Measurements from ENCODE around the gene ANTKMT. TPM values are rescaled to one million over a fixed set of nuclear protein-coding genes. Genes with fewer than 3 reads are reported as not detected.

Gene ANTKMT
- total RNA-seq, 2 donors from 2014 or later = 29.7 to 46.7 TPM

DNA sequence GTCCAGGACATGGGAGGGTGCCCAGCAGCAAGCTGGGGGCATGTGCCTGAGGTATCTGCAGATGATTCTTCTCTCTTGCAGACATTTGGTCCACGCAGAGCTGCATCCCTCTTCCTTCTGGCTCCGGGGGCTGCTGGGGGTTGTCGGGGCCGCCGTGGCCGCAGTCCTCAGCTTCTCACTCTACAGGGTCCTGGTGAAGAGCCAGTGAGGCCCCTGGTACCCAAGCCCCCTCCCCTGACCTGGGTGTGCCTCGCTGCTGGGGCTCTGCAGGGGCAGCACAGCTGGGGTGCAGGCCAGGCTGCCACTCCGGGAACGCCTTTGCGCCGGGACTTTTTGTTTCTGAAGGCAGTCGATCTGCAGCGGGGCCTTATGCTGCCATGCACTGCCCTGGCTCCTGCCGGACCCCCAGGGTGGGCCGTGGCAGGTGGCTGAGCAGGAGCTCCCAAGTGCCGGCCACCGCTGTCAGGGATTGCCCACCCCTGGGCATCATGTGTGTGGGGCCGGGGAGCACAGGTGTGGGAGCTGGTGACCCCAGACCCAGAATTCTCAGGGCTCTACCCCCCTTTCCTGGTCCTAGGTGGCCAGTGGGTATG lies 47.5 kb upstream of the ANTKMT start:
- Histone ChIP-seq H3K9me3 (no peaks in the 10 kb centered on the region), H3K36me3 (peaks cover 35% of the 10 kb centered on the region)
- TF ChIP-seq, protein P1, sequence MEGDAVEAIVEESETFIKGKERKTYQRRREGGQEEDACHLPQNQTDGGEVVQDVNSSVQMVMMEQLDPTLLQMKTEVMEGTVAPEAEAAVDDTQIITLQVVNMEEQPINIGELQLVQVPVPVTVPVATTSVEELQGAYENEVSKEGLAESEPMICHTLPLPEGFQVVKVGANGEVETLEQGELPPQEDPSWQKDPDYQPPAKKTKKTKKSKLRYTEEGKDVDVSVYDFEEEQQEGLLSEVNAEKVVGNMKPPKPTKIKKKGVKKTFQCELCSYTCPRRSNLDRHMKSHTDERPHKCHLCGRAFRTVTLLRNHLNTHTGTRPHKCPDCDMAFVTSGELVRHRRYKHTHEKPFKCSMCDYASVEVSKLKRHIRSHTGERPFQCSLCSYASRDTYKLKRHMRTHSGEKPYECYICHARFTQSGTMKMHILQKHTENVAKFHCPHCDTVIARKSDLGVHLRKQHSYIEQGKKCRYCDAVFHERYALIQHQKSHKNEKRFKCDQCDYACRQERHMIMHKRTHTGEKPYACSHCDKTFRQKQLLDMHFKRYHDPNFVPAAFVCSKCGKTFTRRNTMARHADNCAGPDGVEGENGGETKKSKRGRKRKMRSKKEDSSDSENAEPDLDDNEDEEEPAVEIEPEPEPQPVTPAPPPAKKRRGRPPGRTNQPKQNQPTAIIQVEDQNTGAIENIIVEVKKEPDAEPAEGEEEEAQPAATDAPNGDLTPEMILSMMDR (IDR thresholded peaks at IDR 0.05) = no peak

DNA sequence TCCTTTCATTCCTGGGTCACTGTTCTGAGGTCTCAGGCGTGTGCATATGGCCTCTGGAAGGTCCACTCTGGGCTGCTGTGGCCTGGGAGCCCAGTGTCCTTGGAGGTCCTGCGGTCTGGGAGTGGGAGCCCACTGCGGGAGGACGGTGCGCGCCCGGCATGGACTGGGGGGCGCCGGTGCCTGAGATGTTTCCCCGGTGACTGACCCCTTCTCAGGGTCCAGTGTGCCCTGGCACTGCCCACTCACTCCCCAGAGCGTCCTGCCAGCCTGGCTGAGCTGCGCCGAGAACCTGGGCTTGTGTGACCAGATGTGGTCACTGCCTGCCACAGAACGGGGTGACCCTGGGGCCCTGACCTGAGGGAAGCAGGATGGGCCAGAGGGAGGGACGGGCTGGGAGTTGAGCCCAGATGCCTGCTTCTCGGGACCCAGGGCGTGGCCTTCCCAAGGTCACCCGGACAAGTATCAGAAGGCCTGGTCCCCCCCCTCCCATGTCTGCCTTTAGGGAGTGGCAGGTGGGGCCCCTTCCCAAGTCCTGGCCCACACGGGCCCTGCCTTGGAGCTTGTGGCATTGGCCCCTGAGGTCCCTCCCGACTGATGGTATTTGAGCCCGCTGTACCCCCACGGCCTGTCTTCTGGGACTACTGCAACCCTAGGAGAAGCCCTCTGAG lies 46.6 kb upstream of the ANTKMT start:
- no peak overlapping the region for H3K4me3 ChIP-seq
- TF ChIP-seq, protein P1 (IDR thresholded peaks at IDR 0.05) = no peak
- no peaks in the 10 kb centered on the region for H3K27me3 ChIP-seq (replicated peaks; ENCODE audit: insufficient read depth)
- ATAC-seq (ENCODE audit: insufficient number of reproducible peaks, low FRiP score, low read depth) (no peak), DNase-seq (ENCODE audit: low spot score) (no peak)
- H3K36me3 ChIP-seq = peaks cover 35% of the 10 kb centered on the region
- peaks cover 8 to 24% of the 10 kb centered on the region in 2 donors for H3K4me1 ChIP-seq (ENCODE audit: control insufficient read depth in 1 of 2, low read depth in 2 of 2)
- no peak overlapping the region for H3K27ac ChIP-seq
- no peaks in the 10 kb centered on the region for H3K9me3 ChIP-seq

More for the DNA sequence above, 47.5 kb upstream of the ANTKMT start:
- no peak for ATAC-seq (ENCODE audit: insufficient number of reproducible peaks, low FRiP score, low read depth)
- H3K27me3 ChIP-seq (replicated peaks; ENCODE audit: insufficient read depth) = no peaks in the 10 kb centered on the region
- H3K4me3 ChIP-seq = no peak overlapping the region
- H3K27ac ChIP-seq = no peak overlapping the region
- H3K4me1 ChIP-seq (ENCODE audit: control insufficient read depth in 1 of 2, low read depth in 2 of 2) = peaks cover 12 to 27% of the 10 kb centered on the region in 2 donors
- no peak for DNase-seq (ENCODE audit: low spot score)

DNA sequence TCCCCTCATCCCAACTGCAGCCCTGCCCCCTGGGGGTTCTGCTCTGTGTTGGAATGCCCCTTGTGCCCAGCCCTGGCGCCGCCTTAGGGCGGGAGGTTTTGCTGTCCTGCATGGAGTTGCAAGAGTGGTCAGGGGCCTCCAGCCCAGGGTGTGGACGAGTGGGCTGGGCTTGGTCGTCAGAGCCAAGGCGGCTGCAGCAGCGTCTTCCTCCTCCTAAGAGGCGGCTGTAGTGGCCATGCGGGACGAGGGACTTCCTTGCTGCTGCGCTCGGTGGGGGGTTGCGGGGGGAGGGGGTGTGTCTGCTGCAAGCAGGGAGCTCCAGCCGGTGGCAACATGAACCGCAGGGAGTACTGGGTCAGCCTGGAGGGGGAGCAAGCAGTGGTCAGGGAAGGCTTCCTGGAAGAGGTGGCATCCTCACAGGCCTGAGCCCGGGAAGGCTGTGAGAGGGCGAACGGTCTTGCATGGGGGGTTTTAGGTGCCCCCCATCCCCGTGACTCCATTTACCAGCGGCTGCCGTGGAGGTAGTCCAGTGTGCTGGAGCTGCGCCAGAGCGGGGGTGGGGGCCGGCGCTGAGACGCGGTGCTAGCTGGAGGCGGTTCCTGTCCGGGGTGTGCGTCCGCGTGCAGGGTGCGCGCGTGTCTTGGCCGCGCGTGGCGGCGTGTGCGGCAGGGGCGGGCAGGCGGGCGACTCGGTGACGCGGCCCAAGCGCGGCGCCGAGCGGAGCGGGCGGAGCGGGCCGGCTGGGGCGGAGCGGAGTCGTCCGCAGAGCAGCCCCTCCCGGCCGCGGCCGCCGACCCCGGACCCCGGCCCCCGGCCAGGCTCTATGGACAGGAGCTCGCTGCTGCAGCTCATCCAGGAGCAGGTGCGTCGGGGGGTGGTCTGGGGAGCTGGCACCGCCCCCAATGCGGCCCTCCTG lies 45.7 kb upstream of the ANTKMT start, which contains the start of gene RHBDL1:
TSS of gene RHBDL1 (plus strand) at position 704 of the 916 bp plus-strand sequence. CDS start at position 824, 120 bp downstream.
- Histone ChIP-seq H3K4me3 (peak within 1 kb of the TSS; percentile 68), H3K27me3 (replicated peaks; ENCODE audit: insufficient read depth) (no peaks in the 10 kb centered on the region), H3K36me3 (peaks cover 28% of the 10 kb centered on the region), H3K9me3 (no peaks in the 10 kb centered on the region), H3K4me1 (ENCODE audit: control insufficient read depth in 1 of 2, low read depth in 2 of 2) (peaks cover 8 to 20% of the 10 kb centered on the region in 2 donors), H3K27ac (peak within 1 kb of the TSS in 1 of 2 donors; percentile 16)
- ATAC-seq (ENCODE audit: insufficient number of reproducible peaks, low FRiP score, low read depth) (no peak), DNase-seq (ENCODE audit: low spot score) (no peak)
- TF ChIP-seq, protein P1 (IDR thresholded peaks at IDR 0.05) = no peak

DNA sequence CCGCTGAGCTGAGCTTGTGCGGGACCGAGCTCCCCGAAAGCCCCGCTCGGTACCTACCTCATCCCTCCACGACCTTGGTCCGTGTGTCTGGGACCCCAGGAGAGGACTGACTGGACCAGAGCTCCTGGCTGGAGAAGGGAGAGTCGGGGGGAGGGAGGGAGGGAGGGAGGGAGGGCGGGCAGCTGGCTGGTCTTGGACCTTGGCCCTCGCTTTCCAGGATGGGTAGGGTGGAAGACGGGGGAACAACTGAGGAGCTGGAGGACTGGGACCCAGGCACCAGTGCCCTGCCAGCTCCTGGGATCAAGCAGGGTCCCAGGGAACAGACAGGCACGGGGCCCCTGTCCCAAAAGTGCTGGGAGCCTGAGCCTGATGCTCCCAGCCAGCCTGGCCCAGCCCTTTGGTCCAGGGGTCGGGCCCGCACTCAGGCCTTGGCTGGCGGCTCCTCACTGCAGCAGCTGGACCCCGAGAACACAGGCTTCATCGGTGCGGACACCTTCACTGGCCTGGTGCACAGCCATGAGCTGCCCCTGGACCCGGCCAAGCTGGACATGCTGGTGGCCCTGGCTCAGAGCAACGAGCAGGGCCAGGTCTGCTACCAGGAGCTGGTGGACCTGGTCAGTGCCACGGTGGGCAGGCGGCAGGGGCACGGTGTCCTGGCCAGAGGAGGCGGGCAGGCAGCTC lies 44.9 kb upstream of the ANTKMT start:
- peaks cover 11 to 26% of the 10 kb centered on the region in 2 donors for H3K4me1 ChIP-seq (ENCODE audit: control insufficient read depth in 1 of 2, low read depth in 2 of 2)
- no peaks in the 10 kb centered on the region for H3K27me3 ChIP-seq (replicated peaks; ENCODE audit: insufficient read depth)
- H3K9me3 ChIP-seq = no peaks in the 10 kb centered on the region
- no peak for ATAC-seq (ENCODE audit: insufficient number of reproducible peaks, low FRiP score, low read depth)
- H3K36me3 ChIP-seq = peaks cover 20% of the 10 kb centered on the region
- H3K27ac ChIP-seq = no peak overlapping the region
- TF ChIP-seq, protein P1 (IDR thresholded peaks at IDR 0.05) = no peak
- no peak for DNase-seq (ENCODE audit: low spot score)
- H3K4me3 ChIP-seq = peak overlapping the region; percentile 68
